Activated CD8-positive, alpha-beta memory T cell treated with anti-CD3 and anti-CD28 coated beads for 36 hours (primary cell): ENCODE results near the gene ARHGAP18. TPM values are rescaled to one million over a fixed set of nuclear protein-coding genes. Genes with fewer than 3 reads are reported as not detected.

Experiments
- CTCF ChIA-PET: fragments of 350-600 bp; sonication (Branson Sonifier 250); formaldehyde crosslinking; loops from one replicate; lab custom pipeline; 2021; ENCODE audit warnings: antibody characterized with exemption; lab: Charles Lee
- POLR2A ChIA-PET: fragments of 350-600 bp; sonication (Branson Sonifier 250); formaldehyde crosslinking; loops from one replicate; lab custom pipeline; 2021; ENCODE audit warnings: antibody characterized with exemption; lab: Charles Lee
- total RNA-seq, 2 experiments: library from RNA; stranded (reverse); gene quantifications; one replicate each; pipeline ENCODE4 v1.2.3, GENCODE V29; 2021

ARHGAP18 gene
- total RNA-seq, 2 experiments from 2014 or later = 6.6 to 7.5 TPM

DNA sequence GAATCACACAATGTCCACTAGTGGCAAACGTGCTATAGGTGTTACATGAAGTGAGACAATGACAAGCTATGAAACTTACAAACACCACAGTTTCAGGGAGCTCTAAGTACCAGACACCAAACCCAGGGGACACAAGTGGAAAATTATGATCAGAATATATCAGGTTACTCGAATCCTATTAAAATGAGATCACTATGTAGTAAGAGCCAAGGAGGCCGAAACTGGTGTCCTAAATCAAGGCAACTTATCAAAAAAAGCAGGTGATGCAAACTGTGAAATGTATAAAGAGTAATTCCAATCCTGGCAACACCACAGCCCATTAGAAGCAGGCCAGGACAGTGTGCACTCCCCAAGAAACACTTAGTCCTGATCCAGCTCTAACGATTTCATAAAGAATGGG, 100.3 kb downstream of the ARHGAP18 start:
- CTCF ChIA-PET = no interaction called here

DNA sequence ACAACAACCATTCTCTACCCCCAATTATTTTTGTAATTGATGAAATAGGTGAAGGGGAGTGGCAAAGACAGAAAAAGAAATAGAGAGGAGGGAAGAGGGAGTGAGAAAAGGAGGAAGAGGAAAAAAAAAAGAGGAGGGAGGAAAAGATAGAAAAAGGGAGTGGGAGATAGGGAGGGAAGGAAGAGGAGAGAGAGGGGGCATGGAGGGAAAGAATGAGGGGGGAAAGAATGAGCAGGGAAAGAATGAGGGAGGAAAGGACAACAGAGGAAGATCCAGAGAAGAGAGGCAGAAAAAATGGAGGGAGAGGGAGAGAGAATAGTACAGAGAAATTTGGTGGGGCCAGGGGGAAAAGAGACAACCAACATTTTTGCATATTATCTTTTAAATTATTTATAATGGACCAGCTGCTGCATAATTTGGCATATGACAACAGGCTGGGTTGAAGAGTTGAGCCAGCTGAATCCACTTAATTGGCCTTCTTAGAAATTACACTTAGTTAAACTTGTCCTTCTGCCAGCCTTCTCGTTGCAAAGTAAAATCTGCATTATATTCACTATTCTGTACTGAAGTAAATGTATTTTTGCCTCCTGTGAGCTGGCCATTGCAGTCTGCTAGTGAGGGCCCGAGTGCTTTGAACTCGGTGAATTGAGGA, 101.0 kb downstream of the ARHGAP18 start:
- ChIA-PET POLR2A (no interaction called here), CTCF (no interaction called here)

More for the DNA sequence above, 100.3 kb downstream of the ARHGAP18 start:
- POLR2A ChIA-PET = no interaction called here

DNA sequence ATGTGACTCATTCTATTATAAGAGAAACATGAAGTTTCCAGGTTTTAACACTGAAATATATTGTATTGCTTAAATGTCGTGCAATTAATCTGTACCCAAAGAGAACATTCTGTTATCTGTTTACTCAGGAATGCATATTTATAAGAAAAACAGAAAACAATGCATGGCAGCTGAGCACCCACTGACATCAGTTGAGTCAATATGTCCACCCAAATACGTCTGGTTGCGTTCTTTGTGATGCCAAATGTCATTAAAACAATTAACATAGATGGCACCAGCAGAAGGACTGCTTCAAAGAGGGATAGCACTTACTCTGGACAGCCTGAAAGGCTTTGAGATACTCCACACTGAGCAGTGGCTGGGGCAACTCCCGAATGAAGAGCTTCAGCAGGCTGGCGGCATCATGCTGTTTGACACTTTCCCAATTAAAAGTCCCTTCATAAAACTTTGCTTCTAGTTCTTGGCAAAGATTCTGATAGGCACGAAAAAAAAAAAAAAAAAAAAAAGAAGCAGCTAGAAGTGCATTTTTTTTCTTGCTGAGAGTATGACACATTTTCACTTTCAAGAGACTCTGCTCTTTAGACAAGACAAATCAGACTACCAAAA, 102.3 kb downstream of the ARHGAP18 start:
- ChIA-PET CTCF (interaction anchor here (0.6 to 0.8 kb wide), 2 partner anchors 15 to 110 kb away, joined by 3 read pairs; no protein-coding TSS in a partner anchor), POLR2A (no interaction called here)

DNA sequence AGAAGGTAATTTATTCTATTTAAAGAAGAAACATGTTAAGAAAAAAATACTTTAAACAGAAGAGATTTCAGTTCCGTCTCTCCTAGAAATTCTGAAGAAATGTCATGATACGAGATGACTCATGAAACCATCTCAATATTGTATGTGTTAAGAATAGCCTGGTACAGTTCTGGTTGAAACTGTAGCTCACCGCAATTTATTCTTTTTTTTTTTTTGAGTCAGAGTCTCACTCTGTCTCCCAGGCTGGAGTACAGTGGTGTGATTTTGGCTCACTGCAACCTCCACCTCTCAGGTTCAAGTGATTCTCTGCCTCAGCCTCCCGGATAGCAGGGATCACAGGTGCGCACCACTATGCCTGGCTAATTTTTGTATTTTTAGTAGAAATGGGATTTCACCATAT, 103.3 kb downstream of the ARHGAP18 start:
- CTCF ChIA-PET = interaction anchor here (1.3 kb wide), 1 partner anchor 124 kb away, joined by 3 read pairs; no protein-coding TSS in a partner anchor

DNA sequence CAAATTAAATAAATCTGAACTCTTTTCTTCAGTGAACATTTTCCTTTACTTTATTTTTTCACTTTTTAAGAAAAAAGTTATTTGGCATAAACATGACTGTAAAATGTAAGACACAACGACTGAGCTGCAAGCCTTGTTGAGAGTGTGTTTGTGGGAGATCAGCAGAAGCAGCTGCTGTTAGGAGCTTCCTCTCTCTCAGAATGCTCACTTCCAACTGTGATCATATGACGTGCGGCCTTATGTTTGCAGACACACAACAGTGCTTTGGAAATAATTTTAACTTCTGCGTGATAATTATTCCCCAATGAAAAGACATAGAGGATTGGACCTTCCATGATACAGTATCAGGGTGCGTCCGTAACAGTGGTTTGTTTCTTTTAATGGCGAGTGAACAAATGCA, 104.0 kb downstream of the ARHGAP18 start:
- ChIA-PET POLR2A (no interaction called here), CTCF (interaction anchor here (1.3 kb wide), 1 partner anchor 125 kb away, joined by 3 read pairs; no protein-coding TSS in a partner anchor)

More for the DNA sequence above, 103.3 kb downstream of the ARHGAP18 start:
- POLR2A ChIA-PET = no interaction called here

DNA sequence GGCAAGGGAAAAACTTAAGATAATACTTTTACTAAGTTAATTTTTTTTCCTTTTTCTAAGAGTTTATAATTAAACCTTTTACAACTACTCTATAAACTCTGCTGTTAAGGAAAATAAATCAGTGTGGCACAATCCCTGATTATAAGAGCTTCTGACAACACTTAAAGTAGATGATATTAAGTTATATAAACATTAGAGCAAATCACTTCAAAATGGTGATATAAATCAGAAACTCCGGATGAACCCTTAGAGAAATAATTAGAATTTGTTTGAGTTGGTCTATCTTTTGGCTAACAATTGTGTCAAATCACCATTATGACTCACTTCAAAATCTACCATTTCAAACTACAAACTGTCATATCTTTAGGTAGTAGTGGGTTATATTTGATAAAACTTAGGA, 104.9 kb downstream of the ARHGAP18 start:
- CTCF ChIA-PET = no interaction called here
- POLR2A ChIA-PET = no interaction called here

DNA sequence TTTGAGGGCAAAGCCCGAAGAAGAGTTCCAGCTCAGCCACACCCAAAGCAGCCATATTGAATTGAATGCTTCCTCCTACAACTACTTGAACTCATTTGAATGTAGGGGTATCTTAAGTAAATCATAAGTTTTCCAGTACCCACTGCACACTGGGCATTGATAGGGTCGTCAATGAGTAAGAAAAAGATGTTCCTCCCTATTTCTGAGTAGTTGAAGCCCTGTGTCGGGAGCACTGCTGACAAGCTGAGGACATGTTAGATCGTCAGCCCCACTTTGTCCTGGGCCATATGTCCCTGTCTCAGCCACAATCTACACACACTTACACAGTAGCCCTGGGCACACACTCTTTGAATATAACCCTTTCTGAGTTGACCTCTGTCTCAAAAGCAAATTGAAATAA, 105.7 kb downstream of the ARHGAP18 start:
- ChIA-PET CTCF (interaction anchor here (1.2 kb wide), 1 partner anchor 433 kb away, joined by 3 read pairs; no protein-coding TSS in a partner anchor), POLR2A (interaction anchor here (0.5 kb wide), 1 partner anchor 143 kb away, joined by 5 read pairs; no protein-coding TSS in a partner anchor)

DNA sequence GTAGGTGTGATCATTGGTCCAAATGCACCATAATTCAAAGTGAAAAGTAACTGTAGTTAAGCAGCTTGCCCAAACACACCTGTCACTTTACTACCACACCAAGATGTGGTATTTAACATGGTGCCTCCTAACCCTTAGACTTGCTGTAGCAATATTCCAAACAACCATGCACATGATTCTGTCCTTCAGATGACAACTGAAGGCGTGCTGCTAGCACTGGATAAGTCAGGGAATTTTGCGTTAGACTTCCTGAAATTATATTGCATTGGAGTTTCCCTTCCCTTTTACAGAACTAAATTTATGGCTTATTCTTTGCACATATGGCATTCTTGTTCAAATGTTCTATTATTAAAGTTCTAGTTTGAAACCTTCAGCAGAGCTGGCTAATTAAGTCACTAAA, 106.2 kb downstream of the ARHGAP18 start:
- ChIA-PET POLR2A (no interaction called here), CTCF (interaction anchor here (0.6 to 1.5 kb wide), 3 partner anchors 126 to 433 kb away, joined by 3 to 4 read pairs (median 3); no protein-coding TSS in a partner anchor)

DNA sequence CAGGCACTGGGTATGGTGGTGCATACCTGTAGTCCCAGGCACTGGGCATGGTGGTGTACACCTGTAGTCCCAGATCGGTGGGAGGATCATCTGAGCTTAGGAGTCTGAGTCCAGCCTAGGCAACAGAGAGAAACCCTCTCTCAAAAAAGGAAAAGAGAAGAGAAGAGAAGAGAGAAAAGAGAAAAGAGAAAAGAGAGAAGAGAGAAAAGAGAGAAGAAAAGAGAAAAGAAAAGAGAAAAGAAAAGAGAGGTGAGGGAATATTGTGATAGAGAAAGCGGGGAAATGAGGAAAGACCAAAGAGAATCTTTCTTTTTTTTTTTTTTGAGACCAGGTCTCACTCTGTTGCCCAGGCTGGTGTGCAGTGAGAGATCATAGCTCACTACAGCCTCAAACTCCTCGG, 108.7 kb downstream of the ARHGAP18 start:
- POLR2A ChIA-PET = no interaction called here
- CTCF ChIA-PET = interaction anchor here (0.7 kb wide), 1 partner anchor 113 kb away, joined by 3 read pairs; no protein-coding TSS in a partner anchor

DNA sequence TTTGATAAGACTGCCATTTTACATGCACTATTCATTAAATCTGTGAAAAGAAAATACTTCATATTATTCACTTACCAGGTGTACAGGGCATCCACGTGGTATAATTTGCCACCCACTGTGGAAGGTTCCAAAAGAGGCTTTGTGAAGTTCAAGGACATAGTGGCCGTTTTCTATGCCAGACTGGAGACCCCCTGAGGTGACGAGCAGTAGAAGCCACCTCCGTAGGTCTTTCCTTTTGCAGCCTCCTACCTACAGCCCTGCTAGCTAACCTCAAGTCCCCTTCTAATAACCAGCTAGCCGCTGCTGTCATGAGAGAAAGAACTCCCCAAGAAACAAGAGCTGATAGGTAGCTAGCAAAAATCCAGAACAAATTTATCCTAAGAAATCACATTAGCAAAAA, 110.5 kb downstream of the ARHGAP18 start:
- ChIA-PET CTCF (no interaction called here), POLR2A (no interaction called here)

DNA sequence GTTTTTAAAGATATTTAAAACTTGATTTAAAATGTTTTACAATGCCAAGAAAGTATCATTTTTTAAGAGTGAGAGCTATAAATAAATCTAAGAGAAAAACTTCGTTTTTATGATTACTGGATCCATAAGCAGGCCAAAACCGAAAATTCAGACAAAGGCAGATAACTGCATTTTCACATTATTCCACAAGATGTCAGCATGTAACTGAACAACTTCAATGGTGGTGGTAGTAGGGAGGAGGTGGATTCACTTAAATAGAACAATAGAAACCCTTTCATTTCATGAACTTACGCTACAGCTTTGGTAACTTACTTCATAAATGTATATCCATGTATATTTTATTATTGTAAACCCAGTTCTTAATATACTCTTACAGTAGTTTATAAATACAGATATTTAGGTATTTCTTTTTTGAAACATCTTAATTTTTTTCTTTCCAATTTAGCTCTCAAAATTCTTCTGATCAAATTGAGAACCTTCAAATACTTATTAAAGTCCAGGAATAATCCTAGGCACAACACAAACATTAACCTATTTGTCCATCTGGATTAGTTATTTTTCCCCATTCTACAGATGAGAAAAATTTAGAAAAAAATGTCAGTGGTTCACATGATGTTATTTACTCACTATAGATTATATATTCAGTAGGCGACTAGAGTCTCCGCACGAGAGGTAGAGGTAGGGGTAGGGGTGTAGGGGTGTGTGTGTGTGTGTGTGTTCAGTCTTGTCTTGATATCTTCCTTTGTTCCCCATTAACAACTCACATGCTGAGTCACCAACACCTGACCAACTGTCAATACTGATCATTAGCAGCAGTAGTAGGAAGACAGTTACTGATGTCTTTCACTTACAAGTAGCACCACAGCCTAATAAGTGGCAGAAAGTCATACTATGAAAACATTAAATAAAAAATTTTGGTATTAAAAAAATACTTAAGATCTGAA, 111.5 kb downstream of the ARHGAP18 start:
- CTCF ChIA-PET = interaction anchor here (0.6 to 3.6 kb wide), 13 partner anchors 51 to 177 kb away, joined by 3 to 18 read pairs (median 3); no protein-coding TSS in a partner anchor
- POLR2A ChIA-PET = no interaction called here

DNA sequence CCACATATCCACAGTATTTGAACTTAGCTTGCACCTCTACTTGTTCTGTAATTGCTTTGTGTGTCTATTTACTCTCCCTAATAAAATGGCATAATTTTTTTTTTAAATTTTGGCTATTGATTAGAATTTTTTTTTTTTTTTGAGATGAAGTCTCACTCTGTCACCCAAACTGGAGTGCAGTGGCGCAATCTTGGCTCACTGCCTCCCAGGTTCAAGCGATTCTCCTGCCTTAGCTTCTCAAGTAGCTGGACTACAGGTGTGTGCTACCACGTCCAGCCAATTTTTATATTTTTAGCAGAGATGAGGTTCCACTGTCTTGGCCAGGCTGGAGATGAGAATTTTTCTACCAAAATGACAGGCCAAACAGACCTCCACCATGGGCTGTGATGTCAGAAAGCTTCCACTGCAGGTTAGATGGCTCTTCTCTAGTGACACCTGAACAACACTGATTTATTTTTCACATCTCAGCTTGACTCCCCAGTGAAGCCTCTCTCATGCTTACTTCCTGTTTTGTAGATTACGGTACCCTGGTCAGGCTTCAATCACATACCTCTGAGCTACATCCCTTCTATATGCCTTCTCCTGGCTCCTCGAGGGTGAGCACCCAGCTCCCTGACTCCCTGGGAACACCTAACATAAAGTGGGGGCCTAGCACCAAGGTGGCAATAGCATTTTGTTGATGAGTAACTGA, 112.8 kb downstream of the ARHGAP18 start:
- ChIA-PET POLR2A (no interaction called here), CTCF (interaction anchor here (0.5 to 3.6 kb wide), 9 partner anchors 79 to 197 kb away, joined by 3 to 18 read pairs (median 3); no protein-coding TSS in a partner anchor)

DNA sequence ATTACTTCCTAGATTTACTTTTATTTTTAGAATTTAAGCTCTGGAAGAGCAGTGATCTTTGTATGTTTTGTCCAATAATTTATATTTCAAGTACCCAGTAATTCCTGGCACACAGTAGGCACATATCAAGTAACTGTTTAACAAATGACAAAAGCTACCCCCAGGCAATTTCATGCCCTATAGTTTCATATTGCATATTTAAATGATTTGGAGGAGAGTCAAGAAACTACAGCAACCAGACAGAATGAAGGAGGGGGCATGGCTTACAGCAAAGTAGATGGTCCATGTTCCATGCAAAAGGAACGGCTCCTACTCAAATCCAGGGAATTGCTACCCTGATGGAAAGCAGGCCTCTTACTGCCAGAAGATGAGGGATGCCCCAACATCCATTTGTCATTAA, 113.5 kb downstream of the ARHGAP18 start:
- POLR2A ChIA-PET = no interaction called here

DNA sequence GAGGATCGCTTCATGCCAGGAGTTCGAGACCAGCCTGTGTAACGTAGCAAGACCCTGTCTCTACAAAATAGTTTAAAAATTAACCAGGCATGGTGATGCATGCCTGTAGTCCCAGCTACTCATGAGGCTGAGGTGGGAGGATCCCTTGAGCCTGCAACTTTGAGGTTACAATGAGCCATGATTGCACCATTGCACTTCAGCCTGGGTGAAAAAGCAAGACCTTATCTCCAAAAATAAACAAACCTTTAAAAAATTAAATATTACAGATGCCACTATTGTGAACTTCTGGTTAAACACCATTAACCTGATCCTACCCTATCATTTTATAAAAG, 116.8 kb downstream of the ARHGAP18 start:
- ChIA-PET CTCF (no interaction called here), POLR2A (no interaction called here)

More for the DNA sequence above, 113.5 kb downstream of the ARHGAP18 start:
- CTCF ChIA-PET = interaction anchor here (1.3 to 3.6 kb wide), 4 partner anchors 133 to 198 kb away, joined by 3 to 18 read pairs (median 4); no protein-coding TSS in a partner anchor

DNA sequence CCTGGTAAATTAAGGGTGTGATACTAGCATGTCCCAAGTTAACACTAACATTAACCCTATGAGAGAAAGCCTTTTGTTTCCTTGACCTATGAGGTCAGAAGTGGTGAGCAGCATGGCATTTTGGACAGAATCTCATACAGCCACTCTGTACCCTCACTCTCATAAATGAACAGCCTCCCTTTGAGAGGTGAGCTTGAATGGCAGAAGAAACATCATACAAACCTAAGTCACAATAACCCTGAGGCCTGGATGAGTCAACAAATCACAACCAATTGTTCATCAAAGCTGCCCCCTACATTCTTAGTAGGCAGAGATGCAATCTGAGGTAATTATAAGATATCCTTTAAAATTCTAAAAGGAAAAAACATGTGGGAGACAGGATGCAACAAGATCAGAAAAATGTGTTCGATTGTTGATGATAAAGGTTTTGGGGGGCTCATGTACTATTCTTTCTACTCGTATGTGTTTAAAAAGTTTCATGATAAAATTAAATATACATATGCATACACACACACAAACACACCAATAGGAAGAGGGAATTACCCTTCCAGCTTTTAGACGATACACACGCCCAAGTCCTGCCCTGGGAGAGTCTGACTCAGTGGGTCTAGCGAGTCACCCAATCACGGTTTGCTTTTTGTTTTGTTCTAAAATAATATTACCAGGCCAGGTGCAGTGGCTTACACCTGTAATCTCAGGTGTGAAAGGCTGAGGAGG, 117.3 kb downstream of the ARHGAP18 start:
- ChIA-PET CTCF (no interaction called here), POLR2A (no interaction called here)

DNA sequence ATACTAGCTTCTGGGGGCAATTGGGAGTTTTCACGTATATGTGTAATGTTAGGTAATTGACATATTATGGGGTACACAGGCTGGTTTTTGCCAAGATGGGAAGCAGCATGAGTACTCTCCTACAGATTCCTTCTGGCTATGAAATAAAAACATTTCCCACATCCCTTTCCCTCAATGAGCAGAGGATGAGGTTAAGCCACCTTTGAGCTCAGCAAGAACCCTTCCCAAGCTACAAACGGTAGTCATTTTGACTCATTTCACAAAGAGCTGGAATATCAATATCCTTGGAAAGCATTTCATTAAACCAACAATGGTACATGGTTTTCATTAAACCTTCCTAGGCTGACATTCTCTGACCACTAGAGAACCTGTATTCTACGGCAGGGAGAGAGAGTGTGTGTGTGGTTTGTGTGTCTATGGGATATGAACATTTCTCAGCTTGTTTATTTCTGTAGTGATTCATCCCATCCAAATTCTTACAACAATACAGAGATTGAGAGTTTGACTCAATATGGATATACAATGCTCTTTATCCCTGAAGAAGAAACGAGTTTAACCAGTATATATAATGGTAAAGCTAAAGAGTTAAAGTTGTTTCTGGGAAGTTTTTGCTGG, 119.5 kb downstream of the ARHGAP18 start:
- CTCF ChIA-PET = no interaction called here
- POLR2A ChIA-PET = interaction anchor here (0.6 kb wide), 1 partner anchor 73 kb away, joined by 4 read pairs; no protein-coding TSS in a partner anchor

DNA sequence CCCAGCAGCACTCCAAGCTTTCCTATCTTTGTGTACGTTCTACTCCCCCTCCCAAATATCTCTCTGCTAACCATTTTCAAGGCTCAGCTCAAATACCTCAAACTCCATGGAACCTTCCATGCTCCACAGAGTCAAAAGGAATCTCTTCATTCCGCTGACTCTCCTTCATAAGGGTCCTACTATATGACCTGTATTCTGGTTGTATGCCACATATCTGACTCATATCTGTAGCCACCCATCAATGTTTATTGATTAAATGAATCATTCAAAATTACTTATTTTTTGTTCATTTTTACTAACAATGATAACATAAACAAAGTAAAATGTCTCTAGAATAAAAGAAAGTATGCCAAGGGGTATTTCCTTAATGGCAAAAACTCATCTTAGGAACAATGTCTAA, 123.2 kb downstream of the ARHGAP18 start:
- POLR2A ChIA-PET = no interaction called here
- CTCF ChIA-PET = interaction anchor here (0.5 kb wide), 1 partner anchor 47 kb away, joined by 3 read pairs; no protein-coding TSS in a partner anchor

DNA sequence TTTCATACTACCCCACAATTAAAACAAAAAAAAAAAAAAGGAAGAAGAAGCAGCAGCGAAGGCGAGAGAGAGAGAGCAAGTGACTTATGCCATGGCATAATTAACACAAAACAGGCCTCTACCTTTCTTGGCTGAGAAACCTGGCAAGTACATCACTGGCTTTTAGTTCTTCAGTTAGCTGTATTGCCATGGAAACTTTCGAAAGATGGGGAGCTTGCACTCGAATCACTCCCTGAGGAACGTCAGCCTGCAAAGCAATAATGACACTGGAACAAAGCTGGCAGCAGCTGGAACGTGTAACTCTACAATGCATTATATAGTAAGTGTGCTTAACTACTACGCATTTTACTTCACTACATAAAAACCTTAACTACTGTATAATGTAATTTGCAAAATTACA, 126.1 kb downstream of the ARHGAP18 start:
- ChIA-PET CTCF (no interaction called here), POLR2A (no interaction called here)
